ENCODE results near the gene CDON. TPM values are rescaled to one million over a fixed set of nuclear protein-coding genes. Genes with fewer than 3 reads are reported as not detected.

The CDON gene
- total and polyA plus RNA-seq, 4 donors = 1.5 to 25.6 (median 9.9) TPM

DNA sequence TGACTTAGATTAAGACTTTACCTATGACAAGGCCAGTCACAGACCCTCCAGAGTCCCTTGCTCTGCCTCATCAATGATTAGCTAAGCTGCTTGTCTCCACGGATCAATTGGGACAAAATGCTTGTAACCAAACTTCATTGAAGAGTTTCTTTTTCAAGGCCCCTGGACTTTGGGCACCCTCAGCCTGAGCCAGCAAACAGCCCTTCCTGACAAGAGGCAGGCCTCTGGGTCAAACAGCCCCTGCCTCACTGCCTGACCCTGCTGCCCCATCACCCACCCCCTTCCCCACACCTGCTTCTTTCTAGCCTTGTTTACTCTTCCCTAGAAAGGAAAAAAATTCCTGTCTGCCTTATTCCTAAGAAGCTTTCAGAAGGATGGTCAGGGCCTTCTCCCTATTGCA lies 26.3 kb upstream of the CDON start:
- ATAC-seq (ENCODE audit: insufficient read depth, low FRiP score) = no peak
- Histone ChIP-seq H3K27me3 (ENCODE audit: control insufficient read depth in 3 of 3, insufficient read depth in 3 of 3, low read length in 2 of 3) (no peaks in the 10 kb centered on the region), H3K9ac (ENCODE audit: insufficient read depth in 1 of 2, low read length in 2 of 2) (no peak overlapping the region), H3K36me3 (ENCODE audit: control insufficient read depth in 4 of 4, insufficient read depth in 4 of 4, low read length in 4 of 4) (no peaks in the 10 kb centered on the region), H3K4me3 (no peak overlapping the region), H3K27ac (ENCODE audit: low read depth in 1 of 2, low read length in 1 of 2) (no peak overlapping the region), H3K9me3 (ENCODE audit: control insufficient read depth in 4 of 4, insufficient read depth in 3 of 4, low read length in 3 of 4) (no peaks in the 10 kb centered on the region), H3K4me1 (ENCODE audit: control insufficient read depth in 5 of 5, insufficient read depth in 5 of 5, low read length in 5 of 5) (peaks cover 0 to 12% (median 4%) of the 10 kb centered on the region in 5 donors)
- no peak for TF ChIP-seq CTCF (IDR thresholded peaks at IDR 0.05; ENCODE audit: control extremely low read depth, extremely low read depth)
- no peak for DNase-seq
- 54 to 57% methylated on average over 1 of the region's 1 CpG for WGBS, 2 donors

DNA sequence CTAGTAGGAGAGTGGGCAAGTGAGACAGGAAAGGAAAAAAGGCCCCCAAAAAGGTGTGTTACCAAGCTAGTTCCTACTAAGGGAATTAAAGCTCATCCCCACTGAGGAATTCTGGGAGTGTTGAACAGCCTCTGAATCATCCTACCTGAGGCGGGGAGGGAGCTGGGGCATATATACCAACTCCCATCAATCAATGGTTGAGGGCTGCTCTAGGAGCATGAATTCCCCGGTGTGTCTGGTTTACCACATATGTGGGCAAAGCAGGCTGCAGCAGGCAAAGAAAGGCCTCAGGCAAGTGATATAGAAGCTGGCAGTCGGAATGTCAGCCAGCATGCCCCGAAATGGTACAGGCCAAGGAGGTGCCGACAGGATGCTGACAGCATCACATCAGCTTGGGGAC lies 23.6 kb upstream of the CDON start:
- Histone ChIP-seq H3K9ac (ENCODE audit: insufficient read depth in 1 of 2, low read length in 2 of 2) (no peak overlapping the region), H3K27me3 (ENCODE audit: control insufficient read depth in 3 of 3, insufficient read depth in 3 of 3, low read length in 2 of 3) (peaks cover 0 to 2% (median 0%) of the 10 kb centered on the region in 3 donors), H3K4me1 (ENCODE audit: control insufficient read depth in 5 of 5, insufficient read depth in 5 of 5, low read length in 5 of 5) (peaks cover 0 to 14% (median 3%) of the 10 kb centered on the region in 5 donors), H3K9me3 (ENCODE audit: control insufficient read depth in 4 of 4, insufficient read depth in 3 of 4, low read length in 3 of 4) (no peaks in the 10 kb centered on the region), H3K4me3 (no peak overlapping the region), H3K36me3 (ENCODE audit: control insufficient read depth in 4 of 4, insufficient read depth in 4 of 4, low read length in 4 of 4) (no peaks in the 10 kb centered on the region), H3K27ac (ENCODE audit: low read depth in 1 of 2, low read length in 1 of 2) (no peak overlapping the region)
- no peak for ATAC-seq (ENCODE audit: insufficient read depth, low FRiP score)
- TF ChIP-seq CTCF (IDR thresholded peaks at IDR 0.05; ENCODE audit: control extremely low read depth, extremely low read depth) = no peak
- DNase-seq = no peak
- 75 to 76% methylated on average over 5 of the region's 5 CpGs for WGBS, 2 donors

GRCh38 chr11:126084608-126084912 lies 21.9 kb upstream of the CDON start:
- TF ChIP-seq CTCF (IDR thresholded peaks at IDR 0.05; ENCODE audit: control extremely low read depth, extremely low read depth) = no peak
- Histone ChIP-seq H3K27me3 (ENCODE audit: control insufficient read depth in 3 of 3, insufficient read depth in 3 of 3, low read length in 2 of 3) (peaks cover 0 to 4% (median 0%) of the 10 kb centered on the region in 3 donors), H3K27ac (ENCODE audit: low read depth in 1 of 2, low read length in 1 of 2) (no peak overlapping the region), H3K4me3 (no peak overlapping the region), H3K9ac (ENCODE audit: insufficient read depth in 1 of 2, low read length in 2 of 2) (no peak overlapping the region), H3K4me1 (ENCODE audit: control insufficient read depth in 5 of 5, insufficient read depth in 5 of 5, low read length in 5 of 5) (peaks cover 0 to 14% (median 3%) of the 10 kb centered on the region in 5 donors), H3K9me3 (ENCODE audit: control insufficient read depth in 4 of 4, insufficient read depth in 3 of 4, low read length in 3 of 4) (no peaks in the 10 kb centered on the region), H3K36me3 (ENCODE audit: control insufficient read depth in 4 of 4, insufficient read depth in 4 of 4, low read length in 4 of 4) (no peaks in the 10 kb centered on the region)
- WGBS, 2 donors = 50 to 72% methylated on average over 4 of the region's 4 CpGs
- DNase-seq = no peak
- no peak for ATAC-seq (ENCODE audit: insufficient read depth, low FRiP score)

Data from lung (tissue), 12 donors.